ENCODE results near the gene KMT2C. TPM values are rescaled to one million over a fixed set of nuclear protein-coding genes. Genes with fewer than 3 reads are reported as not detected.
"Not testable (repeated sequence)": the region's sequence is repeated elsewhere in the genome, so short reads cannot be mapped to it uniquely, and the experiment has no call there.

KMT2C gene
- total RNA-seq, 1 donor from 2014 or later = 42.8 TPM

GRCh38 chr7:152313831-152314604 is 121.8 kb downstream of the KMT2C start:
- DNase-seq (ENCODE audit: low read depth) = peak; percentile 86

- DNase-seq (ENCODE audit: low read depth) = no peak
Observed at GRCh38 chr7:152313217-152313616, 122.6 kb downstream of the KMT2C start.

GRCh38 chr7:152312316-152312715 is 123.5 kb downstream of the KMT2C start:
- peak; percentile 84 for DNase-seq (ENCODE audit: low read depth)

- no peak for DNase-seq (ENCODE audit: low read depth)
Observed at GRCh38 chr7:152307902-152308301, 127.9 kb downstream of the KMT2C start.

- not testable (repeated sequence) for DNase-seq (ENCODE audit: low read depth)
Observed at GRCh38 chr7:152299542-152300143, 136.2 kb downstream of the KMT2C start.

- no peak for DNase-seq (ENCODE audit: low read depth)
Observed at GRCh38 chr7:152292897-152293296, 142.9 kb downstream of the KMT2C start.

GRCh38 chr7:152286972-152287371 is 148.8 kb downstream of the KMT2C start:
- DNase-seq (ENCODE audit: low read depth) = not testable (repeated sequence)

- not testable (repeated sequence) for DNase-seq (ENCODE audit: low read depth)
Observed at GRCh38 chr7:152286219-152286618, 149.6 kb downstream of the KMT2C start.

- not testable (repeated sequence) for DNase-seq (ENCODE audit: low read depth)
Observed at GRCh38 chr7:152284998-152285397, 150.8 kb downstream of the KMT2C start.

- not testable (repeated sequence) for DNase-seq (ENCODE audit: low read depth)
Observed at GRCh38 chr7:152277687-152278086, 158.1 kb downstream of the KMT2C start.

GRCh38 chr7:152270427-152270826 is 165.4 kb downstream of the KMT2C start:
- DNase-seq (ENCODE audit: low read depth) = peak; percentile 10

GRCh38 chr7:152266859-152267258 is 168.9 kb downstream of the KMT2C start:
- DNase-seq (ENCODE audit: low read depth) = not testable (repeated sequence)

GRCh38 chr7:152264915-152265314 is 170.9 kb downstream of the KMT2C start:
- not testable (repeated sequence) for DNase-seq (ENCODE audit: low read depth)

GRCh38 chr7:152262146-152262545 is 173.7 kb downstream of the KMT2C start:
- not testable (repeated sequence) for DNase-seq (ENCODE audit: low read depth)

GRCh38 chr7:152259645-152260044 is 176.2 kb downstream of the KMT2C start:
- not testable (repeated sequence) for DNase-seq (ENCODE audit: low read depth)

GRCh38 chr7:152247851-152248250 is 188.0 kb downstream of the KMT2C start:
- DNase-seq (ENCODE audit: low read depth) = not testable (repeated sequence)

- DNase-seq (ENCODE audit: low read depth) = not testable (repeated sequence)
Observed at GRCh38 chr7:152245417-152245816, 190.4 kb downstream of the KMT2C start.

- DNase-seq (ENCODE audit: low read depth) = not testable (repeated sequence)
Observed at GRCh38 chr7:152243464-152243863, 192.3 kb downstream of the KMT2C start.

GRCh38 chr7:152241301-152241700 is 194.5 kb downstream of the KMT2C start:
- DNase-seq (ENCODE audit: low read depth) = not testable (repeated sequence)

- not testable (repeated sequence) for DNase-seq (ENCODE audit: low read depth)
Observed at GRCh38 chr7:152236306-152236705, 199.5 kb downstream of the KMT2C start.

- DNase-seq (ENCODE audit: low read depth) = peak; percentile 11
Observed at GRCh38 chr7:152234421-152234820, 201.4 kb downstream of the KMT2C start.

GRCh38 chr7:152231089-152231488 is 204.7 kb downstream of the KMT2C start:
- no peak for DNase-seq (ENCODE audit: low read depth)

GRCh38 chr7:152219556-152219955 is 216.2 kb downstream of the KMT2C start:
- DNase-seq (ENCODE audit: low read depth) = not testable (repeated sequence)

All from myocyte (in vitro differentiated cells).